OCI-M2 (cell line): ENCODE measurements around the gene PIGQ.

Source experiments
- DNase-seq: peaks from one replicate; lab custom pipeline; 2025; ENCODE audit not compliant: unreplicated experiment; lab: John Stamatoyannopoulos, UW

PIGQ gene

DNA sequence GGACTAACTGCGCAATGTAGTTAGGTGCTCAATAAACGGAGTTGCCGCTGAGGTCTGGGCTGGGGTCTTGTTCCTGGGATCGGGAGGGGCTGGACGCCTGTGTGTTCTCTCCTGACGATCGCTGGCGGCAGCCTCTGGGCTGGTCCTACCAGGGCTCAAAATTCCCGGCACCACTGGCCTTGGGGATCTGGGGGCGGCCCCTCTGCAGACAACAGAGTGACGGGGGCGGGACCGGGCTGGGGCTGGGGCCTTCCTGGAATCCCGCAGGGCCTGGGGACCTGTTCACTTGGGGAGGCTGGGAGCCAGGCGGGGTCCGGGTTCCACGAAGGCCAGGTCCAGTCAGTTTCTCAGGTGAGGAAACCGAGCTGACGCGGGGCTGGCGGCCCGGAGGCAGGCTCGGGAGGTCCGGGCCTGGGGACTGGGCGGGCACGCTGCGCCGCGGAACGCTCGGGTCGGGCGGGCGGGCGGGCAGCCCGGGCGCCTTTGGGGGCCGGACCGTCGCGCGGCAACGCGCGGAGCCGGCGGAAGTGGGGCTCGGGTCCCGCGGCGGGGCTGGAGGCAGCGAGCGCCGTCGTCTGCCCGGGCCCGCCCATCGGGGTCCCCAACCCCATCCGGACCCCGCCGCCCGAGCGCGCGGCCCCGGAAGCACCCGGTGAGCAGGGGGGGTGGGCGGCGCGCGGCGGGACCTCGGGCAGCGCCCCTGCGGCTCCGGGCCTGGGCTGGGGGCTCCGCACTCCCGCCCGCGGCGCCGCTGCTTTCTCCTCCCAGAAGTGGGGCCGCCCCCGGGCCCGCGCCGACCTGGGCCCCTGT, at the start of gene PIGQ:
Gene PIGQ, plus strand, starts transcription at position 524 of the 810 bp plus-strand sequence. CDS start 4,107 bp downstream, outside the sequence.
- DNase-seq, result no peak

DNA sequence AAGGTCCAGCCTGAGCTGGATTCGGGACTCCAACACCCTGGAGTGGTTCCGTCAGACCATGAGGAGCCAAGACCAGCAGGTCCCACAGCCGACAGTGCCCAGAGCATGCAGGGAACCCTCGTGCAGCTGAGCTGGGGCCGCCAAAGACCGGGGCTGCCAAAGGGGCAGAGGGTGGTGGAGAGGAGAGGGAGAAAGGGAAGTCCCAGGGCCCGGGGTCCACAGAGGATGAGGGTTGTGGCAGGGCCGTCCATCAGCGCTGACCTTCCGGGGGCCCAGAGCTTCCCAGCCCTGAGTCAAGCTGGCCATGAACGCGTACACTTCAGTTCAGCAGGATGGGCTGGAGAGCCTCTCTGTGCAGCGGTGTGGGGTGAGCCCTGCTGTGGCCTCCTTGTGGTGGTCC, 48.9 kb upstream of the PIGQ start:
- no peak for DNase-seq

GRCh38 chr16:521381-522210, 48.2 kb upstream of the PIGQ start:
- DNase-seq, result no peak

GRCh38 chr16:522320-523096, 47.3 kb upstream of the PIGQ start:
- DNase-seq, result no peak

DNA sequence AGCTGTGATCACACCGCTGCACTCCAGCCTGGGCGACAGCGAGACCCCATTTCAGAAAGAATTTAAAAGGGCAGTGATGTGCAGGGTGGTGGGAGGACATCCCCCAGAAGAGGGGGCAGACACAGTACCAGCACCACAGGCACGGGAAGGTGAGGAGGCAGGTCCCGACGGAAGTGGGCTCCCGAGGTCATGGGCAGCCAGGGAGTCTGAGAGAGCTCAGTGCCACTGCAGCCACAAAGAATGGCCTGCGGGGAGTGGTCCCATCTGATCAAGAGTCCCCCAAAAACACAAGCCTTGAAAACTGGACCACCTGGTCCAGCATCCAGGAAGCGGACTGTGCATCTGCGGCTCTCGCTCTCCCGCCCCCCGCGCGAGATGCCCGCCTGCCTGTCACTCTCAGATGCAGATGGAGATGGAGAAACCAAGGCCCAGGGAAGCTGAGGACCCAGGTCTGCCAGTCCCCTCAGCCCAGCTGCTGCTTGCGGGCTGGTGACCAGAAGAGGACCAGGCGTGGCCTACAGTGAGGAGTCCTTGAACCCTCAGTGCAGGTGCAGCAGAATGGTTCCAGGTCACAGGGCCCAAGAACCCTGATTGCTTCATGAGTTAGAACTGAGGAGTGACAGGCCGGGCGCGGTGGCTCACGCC, 46.5 kb upstream of the PIGQ start:
- DNase-seq, result no peak

DNA sequence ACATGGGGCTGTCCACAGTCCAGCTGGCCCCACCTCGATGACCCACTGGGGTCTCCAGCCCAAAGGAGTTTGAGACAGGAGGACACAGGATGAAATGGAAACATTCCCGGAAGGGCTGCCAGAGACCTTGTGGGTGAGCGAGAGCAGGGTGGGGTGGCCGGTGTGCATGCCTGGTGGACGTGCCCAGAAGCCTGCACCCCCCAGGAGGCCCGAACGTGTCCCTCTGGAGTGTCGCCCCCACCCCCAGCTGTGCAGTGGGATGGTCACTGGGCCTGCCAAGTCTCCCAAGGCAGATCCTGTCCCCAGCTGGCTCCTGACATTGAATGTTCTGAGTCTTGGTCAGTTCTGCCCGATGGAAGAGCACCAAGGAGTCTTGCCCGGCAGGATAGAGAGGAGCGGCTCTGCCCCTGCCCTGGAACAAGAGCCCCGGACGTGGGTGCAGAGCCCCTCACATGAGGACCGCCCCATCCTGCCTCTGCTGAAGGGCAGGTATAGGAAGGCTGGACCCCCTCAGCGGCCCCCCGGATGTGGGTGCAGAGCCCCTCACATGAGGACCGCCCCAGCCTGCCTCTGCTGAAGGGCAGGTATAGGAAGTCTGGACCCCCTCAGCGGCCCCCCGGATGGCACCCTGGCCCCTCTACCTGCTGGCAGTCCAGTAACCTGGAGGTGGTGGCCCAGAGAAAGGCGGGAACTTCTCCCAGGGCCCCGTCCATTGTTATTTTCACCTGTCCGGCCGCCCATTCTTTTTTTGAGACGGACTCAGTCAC, 45.3 kb upstream of the PIGQ start:
- no peak for DNase-seq

DNA sequence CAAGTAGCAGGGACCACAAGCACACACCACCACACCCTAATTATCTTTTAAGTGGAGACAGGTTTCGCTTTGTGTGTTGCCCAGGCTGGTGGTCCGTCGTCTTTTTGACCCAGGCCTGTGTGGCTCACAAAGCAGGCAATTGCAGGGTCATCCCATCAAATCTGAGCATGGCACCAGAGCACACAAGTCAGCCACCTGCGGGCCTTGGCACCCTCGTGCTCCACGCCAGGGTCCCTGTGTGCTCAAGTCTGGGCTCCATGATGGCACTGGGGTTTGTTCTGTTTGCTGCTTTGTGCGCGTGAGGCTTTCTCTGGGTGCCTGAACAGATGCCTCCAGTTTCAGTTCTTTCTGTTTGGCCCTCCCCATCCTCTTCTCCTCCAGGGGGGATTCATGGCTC, 44.6 kb upstream of the PIGQ start:
- no peak for DNase-seq

DNA sequence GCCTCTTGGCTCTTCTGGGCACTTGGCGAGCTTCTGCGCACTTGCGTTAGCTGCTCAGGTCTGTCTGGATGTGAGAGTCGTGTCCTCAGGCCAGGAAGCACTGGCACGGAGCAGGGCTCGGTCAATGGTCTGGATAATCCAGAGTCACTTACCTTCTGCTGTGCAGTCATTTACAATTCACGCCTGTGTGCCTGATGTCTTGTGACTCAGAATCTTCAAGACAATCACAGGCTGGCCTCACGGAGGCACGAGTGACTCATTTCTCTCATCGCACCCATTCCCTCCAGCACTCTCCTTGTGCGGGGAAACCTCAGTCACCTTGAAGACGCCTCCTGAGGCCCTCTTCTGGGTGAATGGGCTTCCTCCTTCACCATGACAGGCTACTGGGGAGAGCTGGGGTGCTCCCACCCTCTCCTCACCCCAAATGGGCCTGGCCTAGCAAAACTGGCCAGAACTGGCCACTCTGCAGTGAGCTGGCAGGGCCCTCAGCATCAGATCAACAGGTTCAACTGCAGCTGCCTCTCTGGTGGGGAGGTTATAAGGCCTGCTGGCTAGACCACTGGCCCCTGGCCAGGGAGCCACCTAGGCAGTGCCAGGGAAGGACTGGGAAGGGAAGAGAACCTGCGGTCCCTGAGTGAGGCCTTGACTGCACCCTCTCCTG, 44.1 kb upstream of the PIGQ start:
- no peak for DNase-seq

GRCh38 chr16:526181-527014, 43.4 kb upstream of the PIGQ start:
- DNase-seq, result no peak

- no peak for DNase-seq
Observed at GRCh38 chr16:527015-527903, 42.5 kb upstream of the PIGQ start, which contains the start of gene CAPN15. Gene CAPN15 (plus strand): TSS chr16:527712. CDS start chr16:546839, 19,127 bp downstream.

- no peak for DNase-seq
Observed at GRCh38 chr16:528111-529011, 41.4 kb upstream of the PIGQ start.

- DNase-seq, result no peak
Observed at GRCh38 chr16:529012-529575, 40.7 kb upstream of the PIGQ start.

DNA sequence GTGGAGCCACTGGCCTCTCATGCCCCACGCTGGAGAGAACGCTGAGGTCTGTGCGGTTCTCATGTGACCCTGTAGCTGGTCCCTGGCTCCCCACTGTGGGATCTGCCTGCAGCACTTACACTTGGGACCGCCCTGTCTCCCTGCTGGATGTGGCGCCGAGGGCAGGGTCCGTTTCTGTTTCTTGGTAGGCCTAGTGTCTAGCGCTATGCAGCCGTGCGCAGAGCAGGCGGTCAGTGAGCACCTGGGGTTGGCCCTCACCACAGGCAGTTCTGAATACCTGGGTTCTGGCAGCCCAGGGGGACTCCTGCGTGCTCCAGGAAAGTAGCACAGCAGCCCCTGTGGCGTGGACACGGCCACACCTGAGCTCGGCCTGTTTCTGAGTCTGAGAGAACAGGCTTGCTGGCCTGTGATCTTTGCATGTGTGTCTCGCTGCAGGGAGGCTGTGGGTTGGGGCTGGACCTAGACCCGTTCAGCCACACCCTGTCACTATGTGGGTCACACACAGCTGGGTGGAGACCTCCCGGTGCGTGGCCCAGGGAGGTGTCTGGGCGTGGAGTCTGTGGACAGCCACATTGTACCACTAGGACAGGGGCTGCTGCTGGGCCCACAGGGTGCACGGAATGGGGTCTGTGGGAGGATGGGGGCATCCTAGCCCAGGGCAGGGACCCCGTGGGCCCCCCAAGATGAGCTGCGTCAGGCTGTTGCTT, 39.5 kb upstream of the PIGQ start:
- no peak for DNase-seq

DNA sequence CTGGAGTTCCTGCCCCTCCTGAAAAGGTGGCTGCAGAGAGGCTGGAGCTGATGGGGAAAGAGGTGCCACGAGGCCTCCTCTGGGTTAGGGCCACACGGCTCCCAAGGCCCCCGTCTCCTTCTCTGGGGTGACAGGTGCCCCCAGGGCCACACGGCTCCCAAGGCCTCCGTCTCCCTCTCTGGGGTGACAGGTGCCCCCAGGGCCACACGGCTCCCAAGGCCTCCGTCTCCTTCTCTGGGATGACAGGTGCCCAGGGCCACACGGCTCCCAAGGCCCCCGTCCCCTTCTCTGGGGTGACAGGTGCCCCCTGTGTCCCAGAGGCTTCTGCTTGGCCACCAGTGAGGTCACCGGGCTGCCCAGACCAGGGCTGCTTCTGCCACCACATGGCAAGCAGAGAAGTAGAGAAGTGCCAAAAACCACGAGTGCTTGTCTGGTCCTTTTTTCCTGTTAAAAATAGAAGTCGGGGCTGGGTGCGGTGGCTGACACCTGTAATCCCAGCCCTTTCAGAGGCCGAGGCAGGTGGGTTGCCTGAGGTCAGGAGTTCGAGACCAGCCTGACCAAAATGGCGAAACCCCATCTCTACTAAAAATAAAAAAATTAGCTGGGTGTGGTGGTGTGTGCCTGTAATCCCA, 38.2 kb upstream of the PIGQ start:
- no peak for DNase-seq

- DNase-seq, result no peak
Observed at GRCh38 chr16:533391-534123, 36.2 kb upstream of the PIGQ start.
